Neuronal stem cell (in vitro differentiated cells): Measurements from ENCODE around the gene DLG2.

Source experiments
- DNase-seq: peaks from one replicate; pipeline ENCODE4 v3.0.0-alpha.2; 2013; ENCODE audit warnings: low spot score
- H2AFZ ChIP-seq: one replicate; pipeline ENCODE4 v1.6.1; 2013; ENCODE audit warnings: mild to moderate bottlenecking, low read length, inconsistent platforms
- H2AK5ac ChIP-seq: 2 replicates; pipeline ENCODE4 v1.6.1; 2013; ENCODE audit warnings: low read depth, mild to moderate bottlenecking, inconsistent platforms, low read length, moderate library complexity, mixed read lengths
- H2BK120ac ChIP-seq: 2 replicates; pipeline ENCODE4 v1.6.1; 2013; ENCODE audit warnings: low read depth, mild to moderate bottlenecking, inconsistent platforms, low read length, moderate library complexity, mixed read lengths
- H2BK12ac ChIP-seq: one replicate; pipeline ENCODE4 v1.6.1; 2013; ENCODE audit warnings: low read length, inconsistent platforms
- H2BK15ac ChIP-seq: 2 replicates; pipeline ENCODE4 v1.6.1; 2013; ENCODE audit warnings: mild to moderate bottlenecking, low read length, inconsistent platforms, mixed read lengths
- H2BK5ac ChIP-seq: one replicate; pipeline ENCODE4 v1.6.1; 2013; ENCODE audit warnings: inconsistent platforms, mild to moderate bottlenecking, low read length, moderate library complexity
- H3K14ac ChIP-seq: one replicate; pipeline ENCODE4 v1.6.1; 2013; ENCODE audit warnings: low read length, inconsistent platforms
- H3K18ac ChIP-seq: 2 replicates; pipeline ENCODE4 v1.6.1; 2013; ENCODE audit warnings: low read length, inconsistent platforms
- H3K23ac ChIP-seq: 2 replicates; pipeline ENCODE4 v1.6.1; 2013; ENCODE audit warnings: low read depth, mild to moderate bottlenecking, mixed read lengths, low read length, inconsistent platforms; ENCODE audit not compliant: poor library complexity
- H3K27ac ChIP-seq: replicated peaks from 3 replicates; pipeline ENCODE4 v1.5.1; 2013; ENCODE audit warnings: low read length, inconsistent platforms
- H3K27me3 ChIP-seq, 3 experiments: 2 replicates each; pipeline ENCODE4 v1.6.1; 2013; ENCODE audit warnings: low read length in 3 of 3, mild to moderate bottlenecking in 2 of 3, inconsistent platforms in 1 of 3, low read depth in 1 of 3, mixed read lengths in 1 of 3, moderate library complexity in 1 of 3; ENCODE audit not compliant: control insufficient read depth in 3 of 3, insufficient read depth in 3 of 3
- H3K36me3 ChIP-seq, 2 donors: replicated peaks in 1 of 2; 2 replicates each; pipeline ENCODE4 v1.6.1; 2013; ENCODE audit warnings: low read length in 2 of 2; ENCODE audit not compliant: control insufficient read depth in 2 of 2, insufficient read depth in 2 of 2
- H3K4ac ChIP-seq: 2 replicates; pipeline ENCODE4 v1.6.1; 2013; ENCODE audit warnings: inconsistent platforms, mild to moderate bottlenecking, low read length, moderate library complexity
- H3K4me1 ChIP-seq, 2 donors: 1 replicate in 1 of 2; 2 replicates in 1 of 2; pipeline ENCODE4 v1.6.1; 2013; ENCODE audit warnings: low read length in 2 of 2, low read depth in 1 of 2; ENCODE audit not compliant: control insufficient read depth in 2 of 2, insufficient read depth in 1 of 2
- H3K4me2 ChIP-seq: one replicate; pipeline ENCODE4 v1.6.1; 2013; ENCODE audit warnings: mild to moderate bottlenecking, low read length, inconsistent platforms; ENCODE audit not compliant: insufficient read depth, poor library complexity, severe bottlenecking
- H3K4me3 ChIP-seq, 2 donors: 2 replicates each; pipeline ENCODE4 v1.5.1; 2013; ENCODE audit warnings: low read length in 2 of 2, mild to moderate bottlenecking in 2 of 2, inconsistent platforms in 1 of 2, moderate library complexity in 1 of 2
- H3K79me1 ChIP-seq: one replicate; pipeline ENCODE4 v1.6.1; 2013; ENCODE audit warnings: low read depth, mild to moderate bottlenecking, inconsistent platforms, low read length, moderate library complexity
- H3K9ac ChIP-seq: one replicate; pipeline ENCODE4 v1.6.1; 2013; ENCODE audit warnings: mild to moderate bottlenecking, low read depth, low read length, inconsistent platforms; ENCODE audit not compliant: poor library complexity
- H3K9me3 ChIP-seq, 2 donors: replicated peaks in 1 of 2; 2 replicates each; pipeline versions ENCODE3 to v1.6.1; 2013; ENCODE audit warnings: low read length in 2 of 2, mild to moderate bottlenecking in 2 of 2, inconsistent platforms in 1 of 2, low read depth in 1 of 2, mixed read lengths in 1 of 2, moderate library complexity in 1 of 2; ENCODE audit not compliant: control insufficient read depth in 2 of 2, insufficient read depth in 1 of 2
- H4K8ac ChIP-seq: one replicate; pipeline ENCODE4 v1.6.1; 2013; ENCODE audit warnings: low read depth, mild to moderate bottlenecking, inconsistent platforms, low read length, moderate library complexity
- H4K91ac ChIP-seq: one replicate; pipeline ENCODE4 v1.6.1; 2013; ENCODE audit warnings: low read length, low read depth, mild to moderate bottlenecking, inconsistent platforms; ENCODE audit not compliant: poor library complexity
- WGBS, 2 donors: extraction: QIAGEN DNeasy Blood & Tissue Kit; methylation state at CpG; one replicate each; pipeline ENCODE4 v1.1.7; 2013; ENCODE audit warnings: missing lambda C conversion rate in 2 of 2, mixed read lengths in 1 of 2; ENCODE audit not compliant: insufficient read length in 2 of 2, insufficient replicate concordance in 1 of 2; ENCODE audit errors: extremely low coverage in 2 of 2; 5-methylcytosine and 5-hydroxymethylcytosine counted together

DLG2 gene

GRCh38 chr11:83773950-83774880 lies 1852.9 kb downstream of the DLG2 start:
- no peak overlapping the region for H2BK15ac ChIP-seq
- no peak overlapping the region for H3K9ac ChIP-seq
- H4K8ac ChIP-seq, result no peak overlapping the region
- H3K27me3 ChIP-seq, result no peaks in the 10 kb centered on the region
- no peak overlapping the region for H2BK120ac ChIP-seq
- no peak overlapping the region for H3K23ac ChIP-seq
- H3K36me3 ChIP-seq, result no peaks in the 10 kb centered on the region
- H3K9me3 ChIP-seq, result no peaks in the 10 kb centered on the region
- no peak overlapping the region for H2AFZ ChIP-seq
- H3K79me1 ChIP-seq, result no peaks in the 10 kb centered on the region
- no peak overlapping the region for H2BK12ac ChIP-seq
- H3K4me3 ChIP-seq, result no peak overlapping the region
- peaks cover 0 to 5% of the 10 kb centered on the region in 2 donors for H3K4me1 ChIP-seq
- DNase-seq, result no peak
- H3K4me2 ChIP-seq, result no peak overlapping the region
- H3K18ac ChIP-seq, result no peak overlapping the region
- H3K4ac ChIP-seq, result no peak overlapping the region
- H4K91ac ChIP-seq, result no peak overlapping the region
- H2AK5ac ChIP-seq, result no peak overlapping the region
- no CpG with 5 or more reads among the region's 7 CpGs for WGBS, 2 donors
- no peak overlapping the region for H2BK5ac ChIP-seq
- H3K27ac ChIP-seq, result no peak overlapping the region
- H3K14ac ChIP-seq, result no peak overlapping the region

- no peak overlapping the region for H2BK12ac ChIP-seq
- no peak overlapping the region for H4K8ac ChIP-seq
- no peak overlapping the region for H4K91ac ChIP-seq
- no peak overlapping the region for H2AK5ac ChIP-seq
- H3K36me3 ChIP-seq, result no peaks in the 10 kb centered on the region
- no peaks in the 10 kb centered on the region for H3K9me3 ChIP-seq
- no peak overlapping the region for H2BK15ac ChIP-seq
- H3K9ac ChIP-seq, result no peak overlapping the region
- no peak for DNase-seq
- H3K23ac ChIP-seq, result no peak overlapping the region
- H3K79me1 ChIP-seq, result no peaks in the 10 kb centered on the region
- H3K4ac ChIP-seq, result no peak overlapping the region
- H3K18ac ChIP-seq, result no peak overlapping the region
- H3K4me3 ChIP-seq, result no peak overlapping the region
- H3K4me2 ChIP-seq, result no peak overlapping the region
- no peaks in the 10 kb centered on the region for H3K4me1 ChIP-seq
- H3K27ac ChIP-seq, result no peak overlapping the region
- H2BK5ac ChIP-seq, result no peak overlapping the region
- H2BK120ac ChIP-seq, result no peak overlapping the region
- H2AFZ ChIP-seq, result no peak overlapping the region
- H3K14ac ChIP-seq, result no peak overlapping the region
- no peaks in the 10 kb centered on the region for H3K27me3 ChIP-seq
- WGBS, 2 donors, result no CpG with 5 or more reads among the region's 3 CpGs
Observed at GRCh38 chr11:83768489-83768888, 1858.7 kb downstream of the DLG2 start.

GRCh38 chr11:83766932-83767331 lies 1860.2 kb downstream of the DLG2 start:
- H3K23ac ChIP-seq, result no peak overlapping the region
- no peak overlapping the region for H2BK15ac ChIP-seq
- no peak overlapping the region for H3K4me2 ChIP-seq
- no peak overlapping the region for H2AK5ac ChIP-seq
- H3K4me1 ChIP-seq, result no peaks in the 10 kb centered on the region
- H3K9ac ChIP-seq, result no peak overlapping the region
- H3K36me3 ChIP-seq, result no peaks in the 10 kb centered on the region
- H3K27me3 ChIP-seq, result no peaks in the 10 kb centered on the region
- H4K8ac ChIP-seq, result no peak overlapping the region
- no peak overlapping the region for H3K27ac ChIP-seq
- H2BK120ac ChIP-seq, result no peak overlapping the region
- no CpG with 5 or more reads among the region's 4 CpGs for WGBS, 2 donors
- H3K9me3 ChIP-seq, result no peaks in the 10 kb centered on the region
- no peak overlapping the region for H4K91ac ChIP-seq
- H3K4ac ChIP-seq, result no peak overlapping the region
- H3K14ac ChIP-seq, result no peak overlapping the region
- no peak overlapping the region for H3K4me3 ChIP-seq
- no peak overlapping the region for H2BK5ac ChIP-seq
- no peak for DNase-seq
- no peak overlapping the region for H2AFZ ChIP-seq
- H3K18ac ChIP-seq, result no peak overlapping the region
- no peak overlapping the region for H2BK12ac ChIP-seq
- H3K79me1 ChIP-seq, result no peaks in the 10 kb centered on the region

GRCh38 chr11:83764643-83765042 lies 1862.5 kb downstream of the DLG2 start:
- H3K36me3 ChIP-seq, result no peaks in the 10 kb centered on the region
- peaks cover 0 to 3% (median 0%) of the 10 kb centered on the region in 3 experiments for H3K27me3 ChIP-seq
- H3K9ac ChIP-seq, result no peak overlapping the region
- no peak overlapping the region for H3K18ac ChIP-seq
- DNase-seq, result no peak
- H2AFZ ChIP-seq, result no peak overlapping the region
- H3K4me3 ChIP-seq, result no peak overlapping the region
- no peak overlapping the region for H2BK120ac ChIP-seq
- no peaks in the 10 kb centered on the region for H3K9me3 ChIP-seq
- no peak overlapping the region for H3K4ac ChIP-seq
- no peaks in the 10 kb centered on the region for H3K79me1 ChIP-seq
- H2AK5ac ChIP-seq, result no peak overlapping the region
- H4K91ac ChIP-seq, result no peak overlapping the region
- no CpG with 5 or more reads among the region's 2 CpGs for WGBS, 2 donors
- H4K8ac ChIP-seq, result no peak overlapping the region
- no peak overlapping the region for H2BK12ac ChIP-seq
- no peak overlapping the region for H3K14ac ChIP-seq
- no peak overlapping the region for H3K4me2 ChIP-seq
- H3K27ac ChIP-seq, result no peak overlapping the region
- H3K4me1 ChIP-seq, result no peaks in the 10 kb centered on the region
- H2BK5ac ChIP-seq, result no peak overlapping the region
- H2BK15ac ChIP-seq, result no peak overlapping the region
- H3K23ac ChIP-seq, result no peak overlapping the region
